A549 (cell line): ENCODE results near the gene DPM3. TPM values are rescaled to one million over a fixed set of nuclear protein-coding genes. Genes with fewer than 3 reads are reported as not detected.

ENCODE experiments used
- ATAC-seq, 2 experiments: fragments of 200-7000 bp in 1 of 2; fragments of >200 bp in 1 of 2; cut with Nextera tagmentation in 1 of 2; cut with Tn5 transposase in 1 of 2; 3 replicates each; pipeline versions ENCODE4 v1.8.0 to v1.9.1; 2018 to 2020; ENCODE audit warnings: mild to moderate bottlenecking in 1 of 2, moderate library complexity in 1 of 2
- CTCF ChIA-PET: fragments of 300-600 bp; sonication (Branson Sonifier 250); formaldehyde crosslinking; extraction: SDS; loops from one replicate; lab custom pipeline; 2021; ENCODE audit warnings: antibody characterized with exemption, inconsistent platforms; lab: Yijun Ruan, JAX
- POLR2A ChIA-PET: fragments of 350-600 bp; formaldehyde crosslinking; extraction: SDS; loops from one replicate; lab custom pipeline; 2021; ENCODE audit warnings: antibody characterized with exemption, inconsistent platforms; lab: Yijun Ruan, JAX
- DNase-seq, 2 experiments: peaks; one replicate each; pipeline versions ENCODE4 v3.0.0 to v3.0.0-alpha.2; 2011 to 2016; ENCODE audit warnings: low read depth in 1 of 2, low spot score in 1 of 2
- FAIRE-seq: peaks from 2 replicates; lab custom pipeline; 2011; peaks lifted over from hg19 to GRCh38; lab: Jason Lieb, UNC
- H3K27ac ChIP-seq, 2 experiments: fragments of >200 bp; sonication (Bioruptor Twin); formaldehyde crosslinking; 3 replicates each; pipeline ENCODE4 v1.5.1; 2016 to 2017
- H3K4me1 ChIP-seq: fragments of >200 bp; sonication (Bioruptor Twin); formaldehyde crosslinking; 3 replicates; pipeline ENCODE4 v1.6.1; 2016
- H3K4me2 ChIP-seq: fragments of >200 bp; sonication (Bioruptor Twin); formaldehyde crosslinking; 3 replicates; pipeline ENCODE4 v1.6.1; 2016
- H3K4me3 ChIP-seq: fragments of >200 bp; sonication (Bioruptor Twin); formaldehyde crosslinking; 3 replicates; pipeline ENCODE4 v1.5.1; 2016
- H3K9me3 ChIP-seq: fragments of >200 bp; sonication (Bioruptor Twin); formaldehyde crosslinking; 3 replicates; pipeline ENCODE4 v1.6.1; 2016
- ATOH8 ChIP-seq: fragments of 250-450 bp; sonication (Bioruptor Pico); IDR thresholded peaks from 2 replicates; pipeline ENCODE4 v1.5.0; 2020; ENCODE audit warnings: low read depth, mild to moderate bottlenecking, moderate library complexity
- CBX8 ChIP-seq: fragments of 200-600 bp; sonication (generic); IDR thresholded peaks from 2 replicates; pipeline ENCODE4 v1.6.1; 2016
- CEBPB ChIP-seq, 2 experiments: fragments of >200 bp in 1 of 2; sonication (Bioruptor Twin) in 1 of 2; formaldehyde crosslinking in 1 of 2; IDR thresholded peaks; 2 replicates each; pipeline ENCODE4 v1.6.1; 2012 to 2016
- CTCF ChIP-seq: fragments of >200 bp; sonication (Bioruptor Twin); formaldehyde crosslinking; IDR thresholded peaks from 3 replicates; pipeline ENCODE4 v1.5.1; 2016
- EHMT2 ChIP-seq: fragments of 200-600 bp; sonication (generic); IDR thresholded peaks from 2 replicates; pipeline ENCODE4 v1.6.1; 2016; ENCODE audit warnings: antibody characterized with exemption, low read depth, mild to moderate bottlenecking, moderate library complexity
- ESRRA ChIP-seq: fragments of 150-350 bp; IDR thresholded peaks from 2 replicates; pipeline ENCODE4 v1.6.1; 2014; ENCODE audit warnings: mild to moderate bottlenecking, low read length, borderline replicate concordance
- HDAC2 ChIP-seq: fragments of 200-600 bp; sonication (generic); IDR thresholded peaks from 2 replicates; pipeline ENCODE4 v1.6.1; 2016
- HES2 ChIP-seq: fragments of >200 bp; sonication (Bioruptor Twin); formaldehyde crosslinking; IDR thresholded peaks from 2 replicates; pipeline ENCODE4 v1.6.1; 2016
- HOXB5 ChIP-seq: fragments of 250-450 bp; sonication (Bioruptor Pico); IDR thresholded peaks from 2 replicates; pipeline ENCODE4 v1.5.0; 2020; ENCODE audit warnings: mild to moderate bottlenecking, moderate library complexity
- JUN ChIP-seq, 2 experiments: fragments of >200 bp; sonication (Bioruptor Twin); formaldehyde crosslinking; IDR thresholded peaks; 2 replicates in 1 of 2; 3 replicates in 1 of 2; pipeline ENCODE4 v1.6.1; 2016 to 2017
- JUNB ChIP-seq: fragments of >200 bp; sonication (Bioruptor Twin); formaldehyde crosslinking; IDR thresholded peaks from 2 replicates; pipeline ENCODE4 v1.6.1; 2016
- MAX ChIP-seq: IDR thresholded peaks from 2 replicates; pipeline ENCODE4 v1.6.1; 2012
- MAZ ChIP-seq: fragments of 150-350 bp; IDR thresholded peaks from 2 replicates; pipeline ENCODE4 v1.6.1; 2014; ENCODE audit warnings: antibody characterized with exemption, low read depth, low read length, borderline replicate concordance
- MYC ChIP-seq: IDR thresholded peaks from 2 replicates; pipeline ENCODE4 v1.6.1; 2012; ENCODE audit warnings: mild to moderate bottlenecking, inconsistent platforms, low read length, improper control_type of control experiment, borderline replicate concordance
- NFE2L2 ChIP-seq: fragments of 150-350 bp; conservative IDR thresholded peaks from 2 replicates; pipeline ENCODE4 v1.6.1; 2014; ENCODE audit warnings: low read length
- NPAS2 ChIP-seq: fragments of 250-450 bp; sonication (Bioruptor Pico); IDR thresholded peaks from 2 replicates; pipeline ENCODE4 v1.8.0; 2022; ENCODE audit warnings: mild to moderate bottlenecking, moderate library complexity, borderline replicate concordance
- PHF8 ChIP-seq: fragments of 200-600 bp; sonication (generic); IDR thresholded peaks from 2 replicates; pipeline ENCODE4 v1.6.1; 2016; ENCODE audit warnings: low read depth, mild to moderate bottlenecking, antibody characterized with exemption, moderate library complexity, borderline replicate concordance
- POLR2A ChIP-seq: IDR thresholded peaks from 2 replicates; pipeline ENCODE4 v1.6.1; 2012; ENCODE audit warnings: mild to moderate bottlenecking, low read length
- RAD21 ChIP-seq, 2 experiments: fragments of >200 bp in 1 of 2; sonication (Bioruptor Twin) in 1 of 2; formaldehyde crosslinking in 1 of 2; IDR thresholded peaks in 1 of 2; conservative IDR thresholded peaks in 1 of 2; 2 replicates in 1 of 2; 3 replicates in 1 of 2; pipeline ENCODE4 v1.6.1; 2012 to 2018; ENCODE audit warnings: inconsistent platforms in 1 of 2
- RCOR1 ChIP-seq: fragments of 150-350 bp; IDR thresholded peaks from 2 replicates; pipeline ENCODE4 v1.6.1; 2014; ENCODE audit warnings: antibody characterized with exemption, low read length, low read depth
- SREBF2 ChIP-seq: fragments of 450-650 bp; IDR thresholded peaks from 2 replicates; pipeline ENCODE4 v1.6.1; 2014; ENCODE audit warnings: mild to moderate bottlenecking, moderate library complexity
- TP53 ChIP-seq: fragments of 250-450 bp; sonication (Bioruptor Pico); IDR thresholded peaks from 2 replicates; pipeline ENCODE4 v1.5.0; 2021; ENCODE audit warnings: mild to moderate bottlenecking, moderate library complexity
- ZNF302 ChIP-seq: fragments of 250-450 bp; sonication (Bioruptor Pico); IDR thresholded peaks from 2 replicates; pipeline ENCODE4 v1.9.0; 2021; ENCODE audit warnings: inconsistent platforms, mild to moderate bottlenecking, moderate library complexity
- WGBS: methylation state at CpG from one replicate; pipeline ENCODE4 v1.1.6; 2017; ENCODE audit errors: missing lambda C conversion rate; 5-methylcytosine and 5-hydroxymethylcytosine counted together
- polyA plus RNA-seq, 4 experiments: library from polyadenylated mRNA; depleted of rRNA in 3 of 4; stranded (reverse); fragments of >200 nt; fragmentation: RNase III in 1 of 4; extraction: RNeasy Plus Mini Kit Qiagen cat#74134 plus additional on column Dnase treatment in 1 of 4; gene quantifications; 2 replicates in 3 of 4; 3 replicates in 1 of 4; pipeline ENCODE4 v1.2.3, GENCODE V29; 2011 to 2017

The DPM3 gene
- polyA plus RNA-seq, 2 of the 4 experiments (the other 2 are of a cell fraction): 22.8 to 80.3 TPM

- no peak for ATAC-seq
- CTCF ChIA-PET: interaction anchor here (0.7 to 9.2 kb wide), 7 partner anchors 10 to 70 kb away, joined by 3 to 67 read pairs (median 5); partner anchors contain the start of gene KRTCAP2
- WGBS: 84% methylated on average over 9 of the region's 9 CpGs
- no peak for DNase-seq
- Histone ChIP-seq H3K4me1 (no peaks in the 10 kb centered on the region), H3K4me2 (no peak overlapping the region), H3K9me3 (no peaks in the 10 kb centered on the region), H3K27ac (no peak overlapping the region), H3K4me3 (no peak overlapping the region)
- no peak for TF ChIP-seq HOXB5 (CRISPR knock-in tag)
- no peak for TF ChIP-seq SREBF2
- no peak for TF ChIP-seq EHMT2
- POLR2A ChIA-PET: no interaction called here
- FAIRE-seq: no peak
Measured at GRCh38 chr1:155103325-155103724, 37.0 kb downstream of the DPM3 start.

- TF ChIP-seq JUN (IDR thresholded peaks at IDR 0.05) (no peak), NFE2L2 (no peak), MAX (no peak), RAD21 (conservative IDR thresholded peaks at IDR 0.05 in 1 of 2, IDR thresholded peaks at IDR 0.05 in 1 of 2) (no peak), RCOR1 (no peak), MAZ (no peak), MYC (no peak), CEBPB (IDR thresholded peaks at IDR 0.05) (no peak), ESRRA (no peak), POLR2A (no peak), CTCF (no peak)
- CTCF ChIA-PET: interaction anchor here (0.7 to 13.8 kb wide), 5 partner anchors 8 to 730 kb away, joined by 4 to 309 read pairs (median 26); partner anchors contain the start of genes EFNA1, KRTCAP2, SLC50A1 and TRIM46
- Histone ChIP-seq H3K4me2 (no peak overlapping the region), H3K27ac (no peak overlapping the region), H3K9me3 (no peaks in the 10 kb centered on the region), H3K4me3 (no peak overlapping the region), H3K4me1 (peaks cover under 1% of the 10 kb centered on the region; the same call in 1 of the 3 replicates)
- no peak for DNase-seq
- no peak for FAIRE-seq
- WGBS: 79% methylated on average over 7 of the region's 7 CpGs
- POLR2A ChIA-PET: no interaction called here
- ATAC-seq: no peak
Measured at GRCh38 chr1:155099331-155099730, 41.0 kb downstream of the DPM3 start.

- peak overlapping the region; percentile 43; the same call in 1 of the 3 replicates for H3K4me2 ChIP-seq
- DNase-seq (no peak), ATAC-seq (peak in 1 of 2 experiments; percentile 6; a peak in 1 of 6 replicates), FAIRE-seq (no peak)
- H3K27ac ChIP-seq: no peak overlapping the region
- CTCF ChIA-PET: interaction anchor here (0.9 to 13.8 kb wide), 9 partner anchors 9 to 98 kb away, joined by 4 to 309 read pairs (median 5); partner anchors contain the start of genes EFNA1, KRTCAP2, SLC50A1 and TRIM46
- peaks cover 12% of the 10 kb centered on the region for H3K4me1 ChIP-seq
- H3K9me3 ChIP-seq: no peaks in the 10 kb centered on the region
- WGBS: 64% methylated on average over 2 of the region's 2 CpGs
- no peak overlapping the region for H3K4me3 ChIP-seq
- TF ChIP-seq EHMT2 (no peak), PHF8 (no peak), RAD21 (conservative IDR thresholded peaks at IDR 0.05 in 1 of 2, IDR thresholded peaks at IDR 0.05 in 1 of 2) (no peak; a peak in 1 of 5 replicates), JUNB (no peak), HDAC2 (no peak), TP53 (CRISPR knock-in tag) (no peak), CBX8 (no peak), NPAS2 (no peak), HES2 (no peak), ATOH8 (CRISPR knock-in tag) (no peak), ZNF302 (CRISPR knock-in tag) (no peak)
- POLR2A ChIA-PET: no interaction called here
Measured at GRCh38 chr1:155094622-155094948, 45.7 kb downstream of the DPM3 start.
